HCT116 (cell line): Measurements from ENCODE around the gene ATP10B. TPM values are rescaled to one million over a fixed set of nuclear protein-coding genes. Genes with fewer than 3 reads are reported as not detected.

Experiments
- ATAC-seq: fragments of 200-7000 bp; cut with Tn5 transposase; 2 replicates; pipeline ENCODE4 v1.9.1; 2020; ENCODE audit warnings: mild to moderate bottlenecking, moderate library complexity
- BruUV-seq: library from RNA; stranded (reverse); fragments of 400-500 nt; replicated peaks from 2 replicates; lab custom pipeline; 2021; lab: Mats Ljungman, UMichigan
- CTCF ChIA-PET: fragments of 300-600 bp; sonication (Branson Sonifier 250); formaldehyde crosslinking; loops from one replicate; lab custom pipeline; 2021; ENCODE audit warnings: antibody characterized with exemption; lab: Charles Lee
- POLR2A ChIA-PET: fragments of 300-600, 350-600 bp; sonication (Branson Sonifier 250); formaldehyde crosslinking; loops from one replicate; lab custom pipeline; 2021; ENCODE audit warnings: antibody characterized with exemption; lab: Charles Lee
- RAD21 ChIA-PET, 2 experiments: fragments of 300-600 bp; sonication (Branson Sonifier 250); formaldehyde crosslinking; loops; one replicate each; lab custom pipeline; 2023; ENCODE audit warnings: low total read pairs in 2 of 2; ENCODE audit not compliant: uncharacterized antibody in 2 of 2, unreplicated experiment in 2 of 2, low non-redundant PET in 1 of 2; lab: Charles Lee
- DNase-seq: peaks from one replicate; pipeline ENCODE4 v3.0.0-alpha.2; 2010; ENCODE audit warnings: low read depth, low spot score
- H2AFZ ChIP-seq: fragments of 200-600 bp; shearing (Covaris generic), sonication (generic); 2 replicates; pipeline ENCODE4 v1.6.1; 2017; ENCODE audit warnings: low read depth, mixed run types, mixed read lengths, antibody characterized with exemption, low read length; ENCODE audit not compliant: poor library complexity, severe bottlenecking
- H3K27ac ChIP-seq: 2 replicates; pipeline ENCODE4 v1.5.1; 2012; ENCODE audit warnings: low read depth, low read length
- H3K27me3 ChIP-seq: fragments of 200-600 bp; sonication (generic); 2 replicates; pipeline ENCODE4 v1.6.1; 2016; ENCODE audit warnings: mixed run types, low read length, mixed read lengths; ENCODE audit not compliant: insufficient read depth
- H3K36me3 ChIP-seq, 2 experiments: fragments of 200-500 bp in 1 of 2; fragments of 200-600 bp in 1 of 2; sonication (Bioruptor generic) in 1 of 2; sonication (generic) in 1 of 2; 2 replicates each; pipeline versions ENCODE4 v1.5.1 to v1.6.1; 2014 to 2016; ENCODE audit warnings: low read length in 2 of 2, inconsistent platforms in 1 of 2, mixed read lengths in 1 of 2, mixed run types in 1 of 2; ENCODE audit not compliant: insufficient read depth in 2 of 2, control insufficient read depth in 1 of 2
- H3K4me1 ChIP-seq, 2 experiments: fragments of 200-600 bp in 1 of 2; sonication (generic) in 1 of 2; 2 replicates each; pipeline versions ENCODE4 v1.5.1 to v1.6.1; 2012 to 2017; ENCODE audit warnings: low read length in 2 of 2, inconsistent platforms in 1 of 2, mild to moderate bottlenecking in 1 of 2, mixed read lengths in 1 of 2, mixed run types in 1 of 2, moderate library complexity in 1 of 2; ENCODE audit not compliant: insufficient read depth in 2 of 2, control insufficient read depth in 1 of 2
- H3K4me2 ChIP-seq: fragments of 200-600 bp; sonication (generic); 2 replicates; pipeline ENCODE4 v1.6.1; 2017; ENCODE audit warnings: mixed run types, low read length, mixed read lengths
- H3K4me3 ChIP-seq, 2 experiments: fragments of 200-600 bp in 1 of 2; sonication (generic) in 1 of 2; replicated peaks in 1 of 2; 2 replicates each; pipeline ENCODE4 v1.5.1; 2011 to 2016; ENCODE audit warnings: low read length in 2 of 2, control low read depth in 1 of 2, low read depth in 1 of 2, mild to moderate bottlenecking in 1 of 2, mixed read lengths in 1 of 2, mixed run types in 1 of 2
- H3K79me2 ChIP-seq: fragments of 200-600 bp; sonication (generic); 2 replicates; pipeline ENCODE4 v1.6.1; 2017; ENCODE audit warnings: mild to moderate bottlenecking, mixed run types, low read length, moderate library complexity, mixed read lengths; ENCODE audit not compliant: insufficient read depth
- H3K9ac ChIP-seq: fragments of 200-600 bp; sonication (generic); 2 replicates; pipeline ENCODE4 v1.6.1; 2016; ENCODE audit warnings: low read length, mixed read lengths
- H3K9me2 ChIP-seq: fragments of 200-600 bp; sonication (generic), shearing (Covaris generic); 2 replicates; pipeline ENCODE4 v1.6.1; 2017; ENCODE audit warnings: mixed run types, mild to moderate bottlenecking, moderate library complexity; ENCODE audit not compliant: insufficient read depth
- H3K9me3 ChIP-seq, 2 experiments: fragments of 200-500 bp in 1 of 2; fragments of 200-600 bp in 1 of 2; sonication (Bioruptor generic) in 1 of 2; sonication (generic) in 1 of 2; 2 replicates each; pipeline ENCODE4 v1.6.1; 2014 to 2017; ENCODE audit warnings: low read length in 2 of 2, mixed read lengths in 2 of 2, inconsistent platforms in 1 of 2, low read depth in 1 of 2, mild to moderate bottlenecking in 1 of 2, mixed run types in 1 of 2, moderate library complexity in 1 of 2; ENCODE audit not compliant: control insufficient read depth in 1 of 2, insufficient read depth in 1 of 2
- H4K20me1 ChIP-seq: fragments of 200-600 bp; sonication (generic), shearing (Covaris generic); 2 replicates; pipeline ENCODE4 v1.6.1; 2017; ENCODE audit warnings: mixed run types, mild to moderate bottlenecking, moderate library complexity; ENCODE audit not compliant: insufficient read depth
- CEBPB ChIP-seq: IDR thresholded peaks from 2 replicates; pipeline ENCODE4 v1.6.1; 2012; ENCODE audit warnings: low read depth
- CTCF ChIP-seq, 3 experiments: fragments of 200-600 bp in 1 of 3; sonication (generic) in 1 of 3; IDR thresholded peaks in 2 of 3; conservative IDR thresholded peaks in 1 of 3; 2 replicates each; pipeline ENCODE4 v1.5.1; 2012 to 2017; ENCODE audit warnings: low read depth in 2 of 3, low read length in 2 of 3, antibody characterized with exemption in 1 of 3, borderline replicate concordance in 1 of 3, control low read depth in 1 of 3, mild to moderate bottlenecking in 1 of 3, mixed read lengths in 1 of 3, mixed run types in 1 of 3, moderate library complexity in 1 of 3; ENCODE audit not compliant: insufficient read depth in 1 of 3
- EZH2phosphoT487 ChIP-seq: fragments of 200-600 bp; IDR thresholded peaks from 2 replicates; pipeline ENCODE4 v1.6.1; 2018; ENCODE audit warnings: antibody characterized with exemption, borderline replicate concordance
- JUND ChIP-seq: IDR thresholded peaks from 2 replicates; pipeline ENCODE4 v1.6.1; 2012
- MAX ChIP-seq: IDR thresholded peaks from 2 replicates; pipeline ENCODE4 v1.6.1; 2012
- POLR2A ChIP-seq: IDR thresholded peaks from 2 replicates; pipeline ENCODE4 v1.7.0; 2011; ENCODE audit warnings: borderline replicate concordance; ENCODE audit not compliant: insufficient read depth, insufficient read length; ENCODE audit errors: extremely low read depth
- POLR2AphosphoS5 ChIP-seq: IDR thresholded peaks from 2 replicates; pipeline ENCODE4 v1.6.1; 2011; ENCODE audit warnings: mild to moderate bottlenecking, low read depth, low read length, moderate library complexity
- SP1 ChIP-seq: IDR thresholded peaks from 2 replicates; pipeline ENCODE4 v1.6.1; 2012; ENCODE audit warnings: low read depth
- SRF ChIP-seq: IDR thresholded peaks from 2 replicates; pipeline ENCODE4 v1.6.1; 2012; ENCODE audit warnings: low read depth
- TCF7L2 ChIP-seq: IDR thresholded peaks from 2 replicates; pipeline ENCODE4 v1.7.0; 2011; ENCODE audit warnings: borderline replicate concordance, inconsistent platforms; ENCODE audit not compliant: insufficient read depth, insufficient read length; ENCODE audit errors: extremely low read depth
- YY1 ChIP-seq: IDR thresholded peaks from 2 replicates; pipeline ENCODE4 v1.6.1; 2011; ENCODE audit warnings: low read length, low read depth, moderate library complexity, mild to moderate bottlenecking; ENCODE audit not compliant: insufficient replicate concordance; ENCODE audit errors: extremely low read depth
- ZBTB33 ChIP-seq: IDR thresholded peaks from 2 replicates; pipeline ENCODE4 v1.6.1; 2011; ENCODE audit warnings: mild to moderate bottlenecking, low read length, moderate library complexity; ENCODE audit not compliant: insufficient replicate concordance; ENCODE audit errors: extremely low read depth
- ZNF274 ChIP-seq: fragments of 200-500 bp; sonication (Bioruptor generic); IDR thresholded peaks from 2 replicates; pipeline ENCODE4 v1.6.1; 2014; ENCODE audit warnings: mild to moderate bottlenecking, low read depth, low read length, inconsistent platforms
- intact Hi-C: fragments of 100-400 bp; cut with micrococcal nuclease; formaldehyde crosslinking; loops from 2 replicates; pipeline ENCODE4 v1.10.0; 2022
- total RNA-seq: library from RNA; stranded (reverse); gene quantifications from one replicate; pipeline ENCODE4 v1.2.1, GENCODE V29; 2021; ENCODE audit not compliant: unreplicated experiment

ATP10B gene
- total RNA-seq, 1 experiment from 2014 or later: 0.07 TPM

DNA sequence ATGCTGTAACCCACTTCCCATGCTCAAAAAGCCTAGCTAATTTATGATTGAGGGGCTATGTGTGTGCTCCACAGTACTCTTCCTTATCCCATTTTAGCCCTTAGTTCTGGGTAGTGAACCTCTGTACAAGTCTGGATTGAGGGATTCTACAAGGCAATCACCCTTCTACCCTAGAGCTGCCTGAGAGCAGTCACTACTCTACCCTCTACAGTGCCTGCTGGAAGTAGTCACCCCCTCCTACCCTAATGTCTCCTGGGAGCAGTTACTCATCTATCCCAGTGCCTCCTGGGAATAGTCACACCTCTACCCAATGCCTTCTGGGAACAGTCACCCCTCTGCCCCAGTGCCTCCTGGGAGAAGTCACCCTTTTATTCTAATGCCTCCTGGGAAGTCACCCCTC lies 150.6 kb downstream of the ATP10B start (continued):
- TF ChIP-seq ZBTB33 (no peak), YY1 (no peak), CEBPB (no peak), MAX (no peak)
- TF ChIP-seq, all 23 proteins: peak for 0

DNA sequence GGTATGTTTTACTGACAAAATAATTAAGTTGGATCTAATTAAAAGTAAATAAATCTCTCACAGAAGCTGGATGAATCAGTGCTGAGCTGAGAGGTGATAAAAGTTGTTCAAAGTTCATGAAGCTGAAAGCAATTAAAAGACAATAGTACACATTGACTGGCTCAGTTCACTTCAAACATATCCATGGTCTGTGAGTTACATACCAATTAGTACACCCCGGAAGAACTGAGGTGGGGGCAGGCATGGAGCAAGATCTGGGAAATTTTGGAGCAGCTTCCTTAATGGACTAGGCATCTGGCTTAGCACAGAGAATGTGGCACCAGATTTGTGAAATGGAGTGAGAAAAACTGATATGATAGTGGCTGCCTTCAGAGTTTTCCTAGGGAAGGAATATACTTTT lies 152.7 kb downstream of the ATP10B start:
- Histone ChIP-seq H3K4me1 (no peaks in the 10 kb centered on the region), H3K79me2 (no peaks in the 10 kb centered on the region), H3K9me3 (no peaks in the 10 kb centered on the region), H3K27ac (no peak overlapping the region), H3K9ac (no peak overlapping the region), H2AFZ (no peak overlapping the region), H3K4me3 (no peak overlapping the region), H3K9me2 (no peaks in the 10 kb centered on the region), H3K4me2 (no peak overlapping the region), H4K20me1 (no peaks in the 10 kb centered on the region; the same call in 1 of the 2 replicates), H3K36me3 (no peaks in the 10 kb centered on the region), H3K27me3 (no peaks in the 10 kb centered on the region)
- DNase-seq: no peak
- ATAC-seq: no peak
- TF ChIP-seq SP1: no peak
- TF ChIP-seq JUND: no peak
- TF ChIP-seq POLR2AphosphoS5: no peak
- TF ChIP-seq CTCF (IDR thresholded peaks at IDR 0.05 in 2 of 3, conservative IDR thresholded peaks at IDR 0.05 in 1 of 3; ENCODE audit: borderline replicate concordance in 1 of 3, insufficient read depth in 1 of 3, low read depth in 2 of 3, low read length in 2 of 3): no peak
- TF ChIP-seq POLR2A: no peak
- TF ChIP-seq ZBTB33: no peak
- TF ChIP-seq TCF7L2: no peak
- TF ChIP-seq EZH2phosphoT487: no peak
- TF ChIP-seq ZNF274: no peak
- no peak for TF ChIP-seq SRF
- TF ChIP-seq YY1: no peak
- BruUV-seq: no TSS peak
- intact Hi-C loops: no loop called here
- ChIA-PET RAD21 (no interaction called here), POLR2A (no interaction called here), CTCF (no interaction called here)
